G401 (cell line): ENCODE results near the gene KAT2A. TPM values are rescaled to one million over a fixed set of nuclear protein-coding genes. Genes with fewer than 3 reads are reported as not detected.

Experiments
- DNase-seq: peaks from one replicate; pipeline ENCODE4 v3.0.0-alpha.2; 2015; ENCODE audit warnings: low spot score
- in situ Hi-C: cut with HindIII; loops from 2 replicates; pipeline ENCODE4 v1.10.0; 2016; ENCODE audit warnings: low sequenced_read_pairs, mixed read lengths
- total RNA-seq: library from RNA; depleted of rRNA; stranded (reverse); fragments of >200 nt; shearing (Covaris generic); gene quantifications from 2 replicates; pipeline ENCODE4 v1.2.3, GENCODE V29; 2014

KAT2A gene
- total RNA-seq, 1 experiment from 2014 or later = 28.6 TPM

- in situ Hi-C loops = no loop called here
- no peak for DNase-seq
These were observed 22.3 kb downstream of the KAT2A start for GRCh38 chr17:42098730-42099399.

GRCh38 chr17:42097691-42098631, 23.2 kb downstream of the KAT2A start, which contains the start of gene ZNF385C:
ZNF385C (minus strand) TSS chr17:42098473; CDS start chr17:42063056, 35,417 bp downstream.
- DNase-seq = no peak
- in situ Hi-C loops = no loop called here

GRCh38 chr17:42096360-42097111, 24.6 kb downstream of the KAT2A start:
- no peak for DNase-seq
- in situ Hi-C loops = no loop called here

- in situ Hi-C loops = no loop called here
- DNase-seq = no peak
These were observed 26.6 kb downstream of the KAT2A start for GRCh38 chr17:42094375-42095069.

- in situ Hi-C loops = no loop called here
- DNase-seq = no peak
These were observed 28.2 kb downstream of the KAT2A start for GRCh38 chr17:42092939-42093338.

GRCh38 chr17:42090964-42091790, 30.0 kb downstream of the KAT2A start:
- in situ Hi-C loops = no loop called here

GRCh38 chr17:42088736-42089135, 32.4 kb downstream of the KAT2A start:
- in situ Hi-C loops = no loop called here
- DNase-seq = no peak

More at GRCh38 chr17:42090964-42091790, 30.0 kb downstream of the KAT2A start:
- DNase-seq = no peak

- in situ Hi-C loops = no loop called here
- DNase-seq = no peak
These were observed 33.1 kb downstream of the KAT2A start for GRCh38 chr17:42087736-42088705.

- no peak for DNase-seq
- in situ Hi-C loops = no loop called here
These were observed 34.0 kb downstream of the KAT2A start for GRCh38 chr17:42087042-42087701.

GRCh38 chr17:42081516-42082129, 39.5 kb downstream of the KAT2A start:
- DNase-seq = no peak
- in situ Hi-C loops = no loop called here

GRCh38 chr17:42079541-42079940, 41.6 kb downstream of the KAT2A start:
- no peak for DNase-seq
- in situ Hi-C loops = no loop called here

GRCh38 chr17:42078396-42079043, 42.6 kb downstream of the KAT2A start:
- in situ Hi-C loops = no loop called here
- no peak for DNase-seq

- in situ Hi-C loops = no loop called here
- no peak for DNase-seq
These were observed 43.4 kb downstream of the KAT2A start for GRCh38 chr17:42077755-42078154.

GRCh38 chr17:42076797-42077559, 44.2 kb downstream of the KAT2A start:
- no peak for DNase-seq
- in situ Hi-C loops = no loop called here

- no peak for DNase-seq
- in situ Hi-C loops = no loop called here
These were observed 45.4 kb downstream of the KAT2A start for GRCh38 chr17:42075789-42076188.
